SK-N-SH (cell line): ENCODE results near the gene ZCCHC2.

Source experiments
- TF ChIP-seq, protein P1 (sequence below): IDR thresholded peaks from 2 replicates; pipeline ENCODE4 v1.6.1; 2012; ENCODE audit warnings: mild to moderate bottlenecking, low read depth, low read length, moderate library complexity
- TF ChIP-seq, protein P2 (sequence below): fragments of 200-600 bp; sonication (generic); IDR thresholded peaks from 2 replicates; pipeline ENCODE4 v1.6.1; 2017; ENCODE audit warnings: antibody characterized with exemption, mild to moderate bottlenecking, moderate library complexity

GRCh38 chr18:62500174-62500573, 22.7 kb upstream of the ZCCHC2 start:
- TF ChIP-seq, protein P1, sequence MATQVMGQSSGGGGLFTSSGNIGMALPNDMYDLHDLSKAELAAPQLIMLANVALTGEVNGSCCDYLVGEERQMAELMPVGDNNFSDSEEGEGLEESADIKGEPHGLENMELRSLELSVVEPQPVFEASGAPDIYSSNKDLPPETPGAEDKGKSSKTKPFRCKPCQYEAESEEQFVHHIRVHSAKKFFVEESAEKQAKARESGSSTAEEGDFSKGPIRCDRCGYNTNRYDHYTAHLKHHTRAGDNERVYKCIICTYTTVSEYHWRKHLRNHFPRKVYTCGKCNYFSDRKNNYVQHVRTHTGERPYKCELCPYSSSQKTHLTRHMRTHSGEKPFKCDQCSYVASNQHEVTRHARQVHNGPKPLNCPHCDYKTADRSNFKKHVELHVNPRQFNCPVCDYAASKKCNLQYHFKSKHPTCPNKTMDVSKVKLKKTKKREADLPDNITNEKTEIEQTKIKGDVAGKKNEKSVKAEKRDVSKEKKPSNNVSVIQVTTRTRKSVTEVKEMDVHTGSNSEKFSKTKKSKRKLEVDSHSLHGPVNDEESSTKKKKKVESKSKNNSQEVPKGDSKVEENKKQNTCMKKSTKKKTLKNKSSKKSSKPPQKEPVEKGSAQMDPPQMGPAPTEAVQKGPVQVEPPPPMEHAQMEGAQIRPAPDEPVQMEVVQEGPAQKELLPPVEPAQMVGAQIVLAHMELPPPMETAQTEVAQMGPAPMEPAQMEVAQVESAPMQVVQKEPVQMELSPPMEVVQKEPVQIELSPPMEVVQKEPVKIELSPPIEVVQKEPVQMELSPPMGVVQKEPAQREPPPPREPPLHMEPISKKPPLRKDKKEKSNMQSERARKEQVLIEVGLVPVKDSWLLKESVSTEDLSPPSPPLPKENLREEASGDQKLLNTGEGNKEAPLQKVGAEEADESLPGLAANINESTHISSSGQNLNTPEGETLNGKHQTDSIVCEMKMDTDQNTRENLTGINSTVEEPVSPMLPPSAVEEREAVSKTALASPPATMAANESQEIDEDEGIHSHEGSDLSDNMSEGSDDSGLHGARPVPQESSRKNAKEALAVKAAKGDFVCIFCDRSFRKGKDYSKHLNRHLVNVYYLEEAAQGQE, result no peak
- TF ChIP-seq, protein P2, sequence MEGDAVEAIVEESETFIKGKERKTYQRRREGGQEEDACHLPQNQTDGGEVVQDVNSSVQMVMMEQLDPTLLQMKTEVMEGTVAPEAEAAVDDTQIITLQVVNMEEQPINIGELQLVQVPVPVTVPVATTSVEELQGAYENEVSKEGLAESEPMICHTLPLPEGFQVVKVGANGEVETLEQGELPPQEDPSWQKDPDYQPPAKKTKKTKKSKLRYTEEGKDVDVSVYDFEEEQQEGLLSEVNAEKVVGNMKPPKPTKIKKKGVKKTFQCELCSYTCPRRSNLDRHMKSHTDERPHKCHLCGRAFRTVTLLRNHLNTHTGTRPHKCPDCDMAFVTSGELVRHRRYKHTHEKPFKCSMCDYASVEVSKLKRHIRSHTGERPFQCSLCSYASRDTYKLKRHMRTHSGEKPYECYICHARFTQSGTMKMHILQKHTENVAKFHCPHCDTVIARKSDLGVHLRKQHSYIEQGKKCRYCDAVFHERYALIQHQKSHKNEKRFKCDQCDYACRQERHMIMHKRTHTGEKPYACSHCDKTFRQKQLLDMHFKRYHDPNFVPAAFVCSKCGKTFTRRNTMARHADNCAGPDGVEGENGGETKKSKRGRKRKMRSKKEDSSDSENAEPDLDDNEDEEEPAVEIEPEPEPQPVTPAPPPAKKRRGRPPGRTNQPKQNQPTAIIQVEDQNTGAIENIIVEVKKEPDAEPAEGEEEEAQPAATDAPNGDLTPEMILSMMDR, result no peak
